GM18505 (cell line): ENCODE results near the gene RAMP3.

Source experiments
- ATAC-seq: cut with Tn5 transposase; IDR thresholded peaks from one replicate; pipeline ENCODE4 v1.9.1; 2021; ENCODE audit not compliant: unreplicated experiment
- POLR2A ChIP-seq: IDR thresholded peaks from 4 replicates; pipeline ENCODE4 v1.6.1; 2011; ENCODE audit warnings: borderline replicate concordance; ENCODE audit not compliant: insufficient read depth, insufficient read length; ENCODE audit errors: extremely low read depth

Gene RAMP3

GRCh38 chr7:45229156-45229920 lies 71.7 kb downstream of the RAMP3 start:
- no peak for TF ChIP-seq POLR2A
- no peak for ATAC-seq

GRCh38 chr7:45230083-45230482 lies 72.5 kb downstream of the RAMP3 start:
- ATAC-seq = no peak

GRCh38 chr7:45230611-45231165 lies 73.1 kb downstream of the RAMP3 start:
- TF ChIP-seq POLR2A = no peak
- ATAC-seq = no peak

More at GRCh38 chr7:45230083-45230482, 72.5 kb downstream of the RAMP3 start:
- no peak for TF ChIP-seq POLR2A

DNA sequence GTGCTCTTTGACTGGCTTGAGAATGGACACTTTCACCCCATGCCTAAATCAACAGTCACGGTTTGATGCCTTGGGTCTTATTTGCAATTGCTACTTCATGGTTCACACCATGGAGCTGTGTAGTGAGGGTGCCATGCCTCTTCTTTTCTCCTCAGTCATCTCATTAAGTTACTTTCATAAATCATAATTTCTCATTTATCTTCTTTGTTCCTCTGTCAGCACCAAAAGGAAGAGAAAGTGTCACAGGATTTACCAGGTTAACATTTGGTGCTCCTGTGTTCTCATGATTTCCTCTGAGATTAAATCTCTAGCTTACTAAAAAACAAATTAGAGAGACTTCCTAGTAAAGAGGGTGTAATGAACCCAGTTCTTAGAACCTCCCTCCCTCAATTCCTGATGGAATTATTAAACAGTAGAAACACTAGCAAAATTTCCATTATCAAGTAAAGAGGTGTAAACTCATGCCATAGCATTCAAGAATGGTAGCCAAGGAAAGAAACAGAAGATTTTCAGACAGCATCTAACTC lies 75.7 kb downstream of the RAMP3 start:
- no peak for ATAC-seq
- no peak for TF ChIP-seq POLR2A
